H1 (cell line): ENCODE measurements around the gene TBRG4. TPM values are rescaled to one million over a fixed set of nuclear protein-coding genes. Genes with fewer than 3 reads are reported as not detected.

Experiments
- HDAC6 ChIP-seq: IDR thresholded peaks from one replicate; pipeline ENCODE4 v1.7.1; 2012; ENCODE audit warnings: low read depth, mild to moderate bottlenecking, inconsistent platforms, low read length, moderate library complexity
- polyA plus RNA-seq, 7 experiments: library from polyadenylated mRNA; depleted of rRNA in 3 of 7; stranded (reverse) in 5 of 7; unstranded in 2 of 7; fragments of >200 nt in 5 of 7; fragments of 200-250 nt in 2 of 7; gene quantifications; 1 replicate in 5 of 7; 2 replicates in 1 of 7; 4 replicates in 1 of 7; pipeline versions ENCODE4 v1.2.1 to v1.2.3, GENCODE V29; 2011 to 2013; ENCODE audit warnings: missing spikeins in 2 of 7, mixed read lengths in 2 of 7
- total RNA-seq: library from RNA; stranded (reverse); fragmentation: NEBNext Ultra II Directional; extraction: Animal tissue kit (Norgen Biotek cat#: 25700); gene quantifications from 2 replicates; pipeline ENCODE4 v1.2.1, GENCODE V29; 2021

The TBRG4 gene
- total and polyA plus RNA-seq, 2 of the 8 experiments (the other 6 are each of a cell fraction or from before 2014, with no cell fraction given): 110 to 137 TPM

GRCh38 chr7:45133877-45134276 is 22.4 kb upstream of the TBRG4 start (continued):
- TF ChIP-seq HDAC6: no peak
